GM12872 (cell line): ENCODE measurements around the gene HERC2.

Experiments used
- CTCF ChIP-seq: IDR thresholded peaks from 3 replicates; pipeline ENCODE4 v1.5.1; 2011; ENCODE audit warnings: low read depth, mild to moderate bottlenecking, low read length, moderate library complexity; ENCODE audit not compliant: insufficient read depth

Gene HERC2

GRCh38 chr15:28120359-28120640 lies 201.7 kb downstream of the HERC2 start:
- no peak for TF ChIP-seq CTCF

GRCh38 chr15:28118531-28118930 lies 203.4 kb downstream of the HERC2 start:
- no peak for TF ChIP-seq CTCF

DNA sequence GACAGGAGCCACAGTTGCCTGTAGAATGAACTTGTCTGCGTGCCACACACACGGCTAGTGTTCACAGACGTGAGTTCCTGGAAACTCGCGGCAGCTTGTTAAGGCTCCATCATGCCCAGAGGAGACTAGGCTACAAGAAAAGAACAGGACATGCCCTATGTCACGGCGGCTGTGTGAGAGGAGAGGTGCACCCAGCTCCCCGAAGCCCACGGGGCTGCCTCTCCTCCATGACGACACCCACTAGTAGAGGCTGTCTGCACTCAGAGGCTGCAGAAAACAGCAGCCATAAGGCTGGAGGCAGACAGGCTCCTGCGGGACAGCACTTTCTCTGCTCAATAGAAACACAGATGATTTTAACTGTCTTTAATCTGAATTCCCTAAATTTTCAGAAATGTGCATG lies 203.9 kb downstream of the HERC2 start:
- no peak for TF ChIP-seq CTCF

DNA sequence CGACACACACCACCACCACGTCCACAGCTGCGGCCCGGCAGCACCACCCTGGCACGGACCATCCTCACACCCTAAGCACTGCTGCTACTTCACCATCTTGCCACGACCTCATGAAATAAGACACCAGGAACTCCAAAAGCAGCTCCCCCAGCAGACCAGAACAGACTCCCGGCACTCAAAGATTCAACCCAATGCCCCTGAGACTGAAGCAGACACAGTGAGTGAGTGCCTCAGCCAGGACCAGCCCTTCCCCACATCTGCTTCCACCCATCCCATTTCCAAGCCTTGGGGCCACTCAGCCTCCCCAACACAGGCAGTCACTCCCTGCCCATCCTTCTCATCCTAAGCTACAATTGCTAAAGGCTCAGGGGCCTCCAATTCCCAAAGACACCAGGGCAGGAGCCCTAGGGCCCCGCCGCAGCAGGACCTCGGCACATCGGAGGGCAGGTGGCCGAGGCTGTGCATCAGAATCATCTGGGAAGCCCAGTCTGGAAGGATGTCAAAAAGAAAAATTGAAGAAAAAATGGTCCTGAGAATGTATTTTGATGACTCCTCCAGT lies 204.5 kb downstream of the HERC2 start:
- no peak for TF ChIP-seq CTCF

DNA sequence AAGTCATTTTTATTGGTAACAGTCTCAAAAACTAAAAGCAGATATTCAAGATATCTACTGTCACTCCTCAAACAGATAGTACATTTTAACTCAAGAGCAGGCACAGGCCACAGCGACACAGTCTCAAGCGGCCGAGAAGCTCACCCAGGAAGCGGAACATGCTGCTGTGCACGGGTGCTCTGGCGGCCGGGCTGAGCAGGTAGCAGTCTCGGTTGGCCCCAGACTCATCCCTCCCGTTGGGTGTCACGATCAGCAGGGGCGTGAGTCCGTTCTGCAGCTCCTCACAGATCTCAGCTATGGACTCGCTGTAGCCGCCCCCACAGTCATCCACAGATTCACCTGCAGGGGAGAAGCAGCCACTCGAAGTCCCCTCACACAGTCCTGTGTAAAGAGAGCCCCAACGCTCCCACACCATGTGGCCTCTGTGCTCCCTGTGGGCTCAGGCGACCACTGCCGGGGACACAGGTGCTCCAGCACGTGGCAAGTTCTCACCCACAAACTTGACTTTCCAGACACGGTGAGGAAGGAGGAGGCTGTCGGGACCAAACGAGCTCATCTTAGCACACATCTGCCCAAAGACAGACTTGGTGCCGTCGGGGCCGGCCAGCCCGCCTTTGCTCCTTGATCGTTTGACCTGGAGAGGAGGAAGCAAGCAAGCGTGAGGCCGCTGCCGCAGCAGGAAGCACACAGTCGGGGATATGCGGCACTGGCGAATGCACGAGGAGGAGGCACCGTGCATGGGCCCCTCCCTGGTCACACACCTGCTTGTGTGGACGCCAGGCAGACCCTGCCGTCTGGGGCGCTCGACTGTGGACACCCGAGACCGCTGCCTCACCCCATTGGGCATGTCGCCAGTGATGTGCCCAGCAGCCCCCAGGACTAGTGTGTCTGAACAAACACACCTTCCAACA lies 205.2 kb downstream of the HERC2 start:
- no peak for TF ChIP-seq CTCF

DNA sequence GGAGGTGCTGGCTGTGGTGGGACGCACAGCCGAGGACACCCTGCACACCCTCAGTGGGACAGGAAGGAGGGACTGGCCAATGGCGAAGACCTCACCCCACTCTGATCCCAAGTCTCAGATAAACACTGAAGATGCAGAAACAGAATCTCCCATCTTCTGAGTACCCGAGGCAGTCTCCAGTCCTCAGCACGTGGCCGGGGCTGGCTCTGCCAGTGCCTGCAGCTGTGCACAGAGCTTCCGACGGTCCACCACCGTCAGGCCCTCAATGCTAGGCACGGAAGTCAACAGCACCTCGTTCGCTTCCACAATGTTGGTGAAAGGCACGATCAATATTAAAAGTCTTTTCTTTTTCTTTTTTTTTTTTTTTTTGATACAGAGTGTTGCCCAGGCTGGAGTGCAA lies 206.1 kb downstream of the HERC2 start:
- TF ChIP-seq CTCF, result no peak

DNA sequence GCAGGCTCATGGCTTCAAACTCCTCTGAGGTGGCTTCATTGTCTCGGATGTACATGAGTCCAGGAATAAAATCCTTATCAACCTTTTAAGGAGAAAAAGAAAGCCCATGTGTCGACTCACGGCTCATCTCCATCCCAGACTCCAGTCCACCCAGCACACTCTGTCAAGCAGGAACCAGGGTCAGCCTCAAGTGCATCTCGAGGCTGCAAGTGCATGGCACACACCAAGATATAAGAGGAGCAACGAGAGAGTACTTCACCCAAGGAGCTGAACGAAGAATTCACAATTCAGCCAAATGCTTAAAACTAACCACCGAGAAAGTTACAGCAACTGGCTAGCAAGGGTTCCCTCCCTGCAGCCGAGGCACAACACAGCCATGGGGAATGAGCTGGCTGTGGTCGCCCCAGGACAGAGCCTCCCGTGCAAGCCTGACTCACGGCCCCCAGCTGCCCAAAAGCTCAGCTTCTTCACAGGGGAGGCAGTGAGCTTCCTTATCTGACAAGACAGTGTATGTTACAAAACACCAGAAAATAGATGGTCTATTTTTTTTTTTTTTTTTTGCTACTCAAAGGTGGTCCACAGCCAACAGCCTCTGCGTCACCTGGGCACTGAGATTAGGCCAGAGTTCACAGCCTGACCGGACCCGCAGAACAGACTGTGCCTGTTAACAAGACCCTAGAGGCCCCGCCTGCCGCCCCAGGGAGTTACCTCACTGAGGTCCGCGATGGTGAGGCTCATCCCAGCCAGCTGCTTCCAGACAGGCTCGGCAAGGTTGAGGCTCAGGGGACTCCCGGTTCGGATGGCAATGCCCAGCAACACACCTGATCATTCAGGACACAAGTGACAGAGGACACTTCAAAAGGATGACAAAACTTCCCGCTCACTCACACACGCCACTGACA lies 207.0 kb downstream of the HERC2 start:
- TF ChIP-seq CTCF, result no peak
